Lower leg skin (tissue), 4 donors: Measurements from ENCODE around the gene METTL13. TPM values are rescaled to one million over a fixed set of nuclear protein-coding genes. Genes with fewer than 3 reads are reported as not detected.

Experiments
- DNase-seq, 2 donors: peaks; one replicate each; pipeline ENCODE4 v3.0.0-alpha.2; 2019; ENCODE audit warnings: low spot score in 2 of 2
- H3K4me3 ChIP-seq: fragments of 200-600 bp; sonication (generic); 2 replicates; pipeline ENCODE4 v1.5.1; 2017; ENCODE audit warnings: mild to moderate bottlenecking, low read depth; ENCODE audit not compliant: poor library complexity, severe bottlenecking
- POLR2A ChIP-seq, 2 donors: fragments of 450-650 bp; IDR thresholded peaks; one replicate each; pipeline ENCODE4 v1.6.1; 2016 to 2017; ENCODE audit warnings: antibody characterized with exemption in 2 of 2, mild to moderate bottlenecking in 1 of 2, moderate library complexity in 1 of 2
- WGBS, 2 donors: methylation state at CpG; one replicate each; pipeline ENCODE4 v1.1.5; 2018; 5-methylcytosine and 5-hydroxymethylcytosine counted together
- intact Hi-C: fragments of 100-400 bp; cut with DNase I; formaldehyde crosslinking; loops from one replicate; pipeline ENCODE4 v1.15.0; 2023; ENCODE audit warnings: low total_unique reads
- total RNA-seq, 4 donors: library from RNA; depleted of rRNA; stranded (reverse); fragments of >200 nt; gene quantifications; one replicate each; pipeline ENCODE4 v1.1.0, GENCODE V29; 2016
- TF ChIP-seq, protein P1 (sequence below), 3 donors: fragments of 450-650 bp; IDR thresholded peaks; one replicate each; pipeline ENCODE4 v1.5.1; 2016; ENCODE audit warnings: antibody characterized with exemption in 3 of 3, mild to moderate bottlenecking in 3 of 3, moderate library complexity in 2 of 3

Gene METTL13
- total RNA-seq, 4 donors from 2014 or later = 10.2 to 25.4 (median 17.7) TPM

GRCh38 chr1:171786534-171786933 is 5.1 kb downstream of the METTL13 start:
- 88 to 95% methylated on average over 2 of the region's 2 CpGs for WGBS, 2 donors
- no peak overlapping the region for H3K4me3 ChIP-seq
- no peak for DNase-seq
- TF ChIP-seq, protein P1, sequence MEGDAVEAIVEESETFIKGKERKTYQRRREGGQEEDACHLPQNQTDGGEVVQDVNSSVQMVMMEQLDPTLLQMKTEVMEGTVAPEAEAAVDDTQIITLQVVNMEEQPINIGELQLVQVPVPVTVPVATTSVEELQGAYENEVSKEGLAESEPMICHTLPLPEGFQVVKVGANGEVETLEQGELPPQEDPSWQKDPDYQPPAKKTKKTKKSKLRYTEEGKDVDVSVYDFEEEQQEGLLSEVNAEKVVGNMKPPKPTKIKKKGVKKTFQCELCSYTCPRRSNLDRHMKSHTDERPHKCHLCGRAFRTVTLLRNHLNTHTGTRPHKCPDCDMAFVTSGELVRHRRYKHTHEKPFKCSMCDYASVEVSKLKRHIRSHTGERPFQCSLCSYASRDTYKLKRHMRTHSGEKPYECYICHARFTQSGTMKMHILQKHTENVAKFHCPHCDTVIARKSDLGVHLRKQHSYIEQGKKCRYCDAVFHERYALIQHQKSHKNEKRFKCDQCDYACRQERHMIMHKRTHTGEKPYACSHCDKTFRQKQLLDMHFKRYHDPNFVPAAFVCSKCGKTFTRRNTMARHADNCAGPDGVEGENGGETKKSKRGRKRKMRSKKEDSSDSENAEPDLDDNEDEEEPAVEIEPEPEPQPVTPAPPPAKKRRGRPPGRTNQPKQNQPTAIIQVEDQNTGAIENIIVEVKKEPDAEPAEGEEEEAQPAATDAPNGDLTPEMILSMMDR (IDR thresholded peaks at IDR 0.05) = no peak
- no peak for TF ChIP-seq POLR2A (IDR thresholded peaks at IDR 0.05)
- intact Hi-C loops = no loop called here

GRCh38 chr1:171787686-171788480 is 6.4 kb downstream of the METTL13 start:
- DNase-seq = no peak
- TF ChIP-seq, protein P1 (IDR thresholded peaks at IDR 0.05) = no peak
- TF ChIP-seq POLR2A (IDR thresholded peaks at IDR 0.05) = no peak
- WGBS, 2 donors = 89 to 92% methylated on average over 15 of the region's 15 CpGs
- H3K4me3 ChIP-seq = no peak overlapping the region
- intact Hi-C loops = no loop called here

DNA sequence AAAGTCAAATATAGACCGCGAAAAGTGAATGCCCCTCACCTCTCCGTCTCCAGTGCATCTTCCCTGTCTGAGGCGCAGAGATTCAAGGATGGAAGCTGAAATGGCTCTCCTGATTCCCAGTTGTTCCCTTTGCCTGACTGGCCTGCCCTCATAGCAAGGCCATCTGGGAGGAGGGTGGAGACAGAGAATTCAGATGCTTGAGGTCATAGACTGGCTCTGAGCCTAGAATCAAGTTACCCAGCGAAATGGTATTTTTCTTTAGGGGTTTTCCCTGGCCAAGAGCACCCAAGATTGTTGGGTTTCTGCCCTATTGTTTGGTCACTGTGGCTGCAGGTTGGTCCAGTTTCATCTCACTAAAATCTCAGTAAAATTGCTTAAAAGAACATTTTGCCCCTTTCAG is 7.2 kb downstream of the METTL13 start:
- no peak for TF ChIP-seq POLR2A (IDR thresholded peaks at IDR 0.05)
- TF ChIP-seq, protein P1 (IDR thresholded peaks at IDR 0.05) = no peak
- 81 to 84% methylated on average over 5 of the region's 5 CpGs for WGBS, 2 donors
- no peak overlapping the region for H3K4me3 ChIP-seq
- intact Hi-C loops = no loop called here
- no peak for DNase-seq

GRCh38 chr1:171790318-171790717 is 8.9 kb downstream of the METTL13 start:
- intact Hi-C loops = no loop called here
- DNase-seq = no peak
- no peak overlapping the region for H3K4me3 ChIP-seq
- TF ChIP-seq, protein P1 (IDR thresholded peaks at IDR 0.05) = no peak
- no peak for TF ChIP-seq POLR2A (IDR thresholded peaks at IDR 0.05)
- WGBS, 2 donors = 89 to 92% methylated on average over 6 of the region's 6 CpGs

DNA sequence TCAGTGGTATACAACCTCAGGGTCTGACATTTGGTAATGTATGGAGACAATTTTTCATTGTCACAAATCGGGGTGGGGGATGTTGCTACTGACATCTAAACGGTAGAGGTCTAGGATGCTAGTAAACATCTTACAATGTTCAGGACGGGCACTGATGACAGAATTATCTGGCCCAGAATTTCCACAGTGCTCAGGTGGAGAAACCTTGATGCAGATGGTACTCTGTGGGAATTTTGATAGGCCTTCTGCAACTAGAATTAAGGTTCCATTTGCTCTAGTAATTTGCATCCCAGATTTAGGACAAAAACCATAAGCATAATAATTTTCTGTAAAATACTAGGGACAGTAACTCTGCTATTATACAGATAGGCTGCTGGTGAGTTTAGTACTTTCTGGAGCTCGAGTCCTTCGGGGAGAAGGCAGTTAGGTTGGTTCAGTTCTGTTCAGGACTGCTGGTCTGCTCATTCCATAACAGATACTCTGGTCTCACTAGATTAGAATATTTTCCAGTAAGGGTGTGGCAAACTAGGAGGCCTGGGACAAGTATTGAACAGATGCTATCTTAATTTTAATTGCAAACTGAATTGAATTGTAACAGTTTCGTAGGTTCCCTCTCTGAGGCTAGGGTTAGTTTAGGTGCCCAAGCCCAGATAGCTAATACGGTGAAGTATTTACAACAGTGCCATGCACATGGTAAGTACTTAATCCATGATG is 11.4 kb downstream of the METTL13 start:
- no peak for TF ChIP-seq POLR2A (IDR thresholded peaks at IDR 0.05)
- TF ChIP-seq, protein P1 (IDR thresholded peaks at IDR 0.05) = no peak
- 87 to 88% methylated on average over 7 of the region's 7 CpGs for WGBS, 2 donors
- DNase-seq = no peak
- H3K4me3 ChIP-seq = no peak overlapping the region
- intact Hi-C loops = no loop called here
